Glomerular visceral epithelial cell (primary cell): Measurements from ENCODE around the gene IL1RAPL2.
"Not testable (repeated sequence)": the region's sequence is repeated elsewhere in the genome, so short reads cannot be mapped to it uniquely, and the experiment has no call there.

Experiments
- DNase-seq: peaks from one replicate; pipeline ENCODE4 v3.0.0-alpha.2; 2016; ENCODE audit errors: extremely low spot score

Gene IL1RAPL2

DNA sequence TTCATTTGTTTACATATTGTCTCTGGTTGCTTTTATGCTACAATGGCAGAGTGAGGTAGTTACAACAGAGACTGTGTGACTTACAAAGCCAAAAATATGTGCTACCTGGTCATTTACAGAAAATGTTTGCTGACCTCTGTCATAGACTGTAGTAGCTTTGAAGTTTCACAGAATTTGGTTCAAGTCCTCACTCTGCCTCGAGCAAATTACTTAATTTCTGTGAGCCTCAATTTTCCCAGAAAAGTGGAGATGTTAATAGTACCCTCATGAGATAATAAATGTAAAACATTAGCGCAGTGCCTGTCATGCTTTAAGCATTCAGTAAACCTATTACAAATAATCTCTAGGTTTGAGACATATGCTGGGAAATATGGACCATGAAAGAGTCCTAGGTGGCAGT, 1237.9 kb downstream of the IL1RAPL2 start:
- no peak for DNase-seq

DNA sequence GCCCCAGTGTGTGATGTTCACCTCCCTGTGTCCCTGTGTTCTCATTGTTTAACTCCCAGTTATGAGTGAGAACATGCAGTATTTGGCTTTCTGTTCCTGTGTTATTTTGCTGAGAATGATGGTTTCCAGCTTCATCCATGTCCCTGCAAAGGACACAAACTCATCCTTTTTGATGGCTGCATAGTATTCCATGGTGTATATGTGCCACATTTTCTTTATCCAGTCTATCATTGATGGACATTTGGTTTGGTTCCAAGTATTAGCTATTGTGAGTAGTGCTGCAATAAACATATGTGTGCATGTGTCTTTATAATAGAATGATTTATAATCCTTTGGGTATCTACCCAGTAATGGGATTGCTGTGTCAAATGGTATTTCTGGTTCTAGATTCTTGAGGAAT, 1239.7 kb downstream of the IL1RAPL2 start:
- not testable (repeated sequence) for DNase-seq

DNA sequence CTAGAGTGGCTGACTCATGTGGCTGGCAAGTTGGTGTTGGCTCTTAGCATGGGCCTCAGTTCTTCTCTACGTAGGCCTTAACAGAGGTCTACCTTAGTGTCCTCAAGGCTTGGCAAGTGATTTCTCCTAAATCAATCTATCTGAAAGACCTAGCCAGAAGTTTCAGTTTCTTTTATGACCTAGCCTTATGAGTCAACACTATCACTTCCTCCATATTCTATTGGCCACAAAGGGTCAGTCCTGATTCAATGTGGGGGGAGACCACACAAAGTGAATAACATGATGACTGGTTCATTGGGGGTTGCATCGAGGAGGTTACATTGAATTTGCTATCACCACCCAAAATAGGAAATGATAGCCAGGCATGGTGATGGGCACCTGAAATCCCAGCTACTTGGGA, 1250.5 kb downstream of the IL1RAPL2 start:
- DNase-seq, result no peak
